ENCODE results near the gene LPGAT1. TPM values are rescaled to one million over a fixed set of nuclear protein-coding genes. Genes with fewer than 3 reads are reported as not detected.

Gene LPGAT1
- total and polyA plus RNA-seq, 2 of the 13 experiments (the other 11 are each of a cell fraction or from before 2014, with no cell fraction given) = 12.1 to 48.3 TPM

- TF ChIP-seq ZNF407 (CRISPR knock-in tag; IDR thresholded peaks at IDR 0.05; ENCODE audit: not compliant biosample characterization) = no peak
- TF ChIP-seq ZNF878 (CRISPR knock-in tag; IDR thresholded peaks at IDR 0.05) = no peak
- TF ChIP-seq ZNF367 (CRISPR knock-in tag; IDR thresholded peaks at IDR 0.05; ENCODE audit: borderline replicate concordance) = no peak
- TF ChIP-seq HDAC6 (IDR thresholded peaks at IDR 0.05; ENCODE audit: low read depth, low read length) = no peak
- no peak for TF ChIP-seq ZNF414 (CRISPR knock-in tag; IDR thresholded peaks at IDR 0.05)
- no peak for TF ChIP-seq TRAFD1 (CRISPR knock-in tag; IDR thresholded peaks at IDR 0.05; ENCODE audit: borderline replicate concordance)
- TF ChIP-seq SRSF1 (optimal IDR thresholded peaks at IDR 0.05; ENCODE audit: low read depth, low read length) = no peak
- TF ChIP-seq GFI1 (CRISPR knock-in tag; IDR thresholded peaks at IDR 0.05; ENCODE audit: borderline replicate concordance) = no peak; the same call in 1 of the 2 replicates
- TF ChIP-seq ZNF704 (CRISPR knock-in tag; IDR thresholded peaks at IDR 0.05; ENCODE audit: borderline replicate concordance) = no peak
- TF ChIP-seq ATF7-NPFF (CRISPR knock-in tag; IDR thresholded peaks at IDR 0.05; ENCODE audit: low read depth) = peak; percentile 40; the same call in 1 of the 2 replicates
- no peak for TF ChIP-seq CREBL2 (CRISPR knock-in tag; IDR thresholded peaks at IDR 0.05; ENCODE audit: borderline replicate concordance)
- TF ChIP-seq HNRNPLL (IDR thresholded peaks at IDR 0.05; ENCODE audit: low read depth, low read length, poor library complexity, severe bottlenecking) = peak; percentile 49
- no peak for TF ChIP-seq RXRA (CRISPR knock-in tag; IDR thresholded peaks at IDR 0.05)
- TF ChIP-seq PAX8 (CRISPR knock-in tag; IDR thresholded peaks at IDR 0.05; ENCODE audit: borderline replicate concordance) = no peak
- TF ChIP-seq CBX2 (IDR thresholded peaks at IDR 0.05; ENCODE audit: low read depth, low read length) = no peak
- no peak for TF ChIP-seq CBX2 (CRISPR knock-in tag; IDR thresholded peaks at IDR 0.05; ENCODE audit: low read depth)
Measured at GRCh38 chr1:211830328-211831142, at the start of gene LPGAT1 (continued).

Data from HepG2 (cell line).